Neuronal stem cell (in vitro differentiated cells): ENCODE data around the gene NAV1.

Experiments used
- DNase-seq: peaks from one replicate; pipeline ENCODE4 v3.0.0-alpha.2; 2013; ENCODE audit warnings: low spot score
- H2AFZ ChIP-seq: one replicate; pipeline ENCODE4 v1.6.1; 2013; ENCODE audit warnings: mild to moderate bottlenecking, low read length, inconsistent platforms
- H2AK5ac ChIP-seq: 2 replicates; pipeline ENCODE4 v1.6.1; 2013; ENCODE audit warnings: low read depth, mild to moderate bottlenecking, inconsistent platforms, low read length, moderate library complexity, mixed read lengths
- H2BK120ac ChIP-seq: 2 replicates; pipeline ENCODE4 v1.6.1; 2013; ENCODE audit warnings: low read depth, mild to moderate bottlenecking, inconsistent platforms, low read length, moderate library complexity, mixed read lengths
- H2BK12ac ChIP-seq: one replicate; pipeline ENCODE4 v1.6.1; 2013; ENCODE audit warnings: low read length, inconsistent platforms
- H2BK15ac ChIP-seq: 2 replicates; pipeline ENCODE4 v1.6.1; 2013; ENCODE audit warnings: mild to moderate bottlenecking, low read length, inconsistent platforms, mixed read lengths
- H2BK5ac ChIP-seq: one replicate; pipeline ENCODE4 v1.6.1; 2013; ENCODE audit warnings: inconsistent platforms, mild to moderate bottlenecking, low read length, moderate library complexity
- H3K14ac ChIP-seq: one replicate; pipeline ENCODE4 v1.6.1; 2013; ENCODE audit warnings: low read length, inconsistent platforms
- H3K18ac ChIP-seq: 2 replicates; pipeline ENCODE4 v1.6.1; 2013; ENCODE audit warnings: low read length, inconsistent platforms
- H3K23ac ChIP-seq: 2 replicates; pipeline ENCODE4 v1.6.1; 2013; ENCODE audit warnings: low read depth, mild to moderate bottlenecking, mixed read lengths, low read length, inconsistent platforms; ENCODE audit not compliant: poor library complexity
- H3K27ac ChIP-seq: replicated peaks from 3 replicates; pipeline ENCODE4 v1.5.1; 2013; ENCODE audit warnings: low read length, inconsistent platforms
- H3K27me3 ChIP-seq, 3 experiments: 2 replicates each; pipeline ENCODE4 v1.6.1; 2013; ENCODE audit warnings: low read length in 3 of 3, mild to moderate bottlenecking in 2 of 3, inconsistent platforms in 1 of 3, low read depth in 1 of 3, mixed read lengths in 1 of 3, moderate library complexity in 1 of 3; ENCODE audit not compliant: control insufficient read depth in 3 of 3, insufficient read depth in 3 of 3
- H3K36me3 ChIP-seq, 2 donors: replicated peaks in 1 of 2; 2 replicates each; pipeline ENCODE4 v1.6.1; 2013; ENCODE audit warnings: low read length in 2 of 2; ENCODE audit not compliant: control insufficient read depth in 2 of 2, insufficient read depth in 2 of 2
- H3K4ac ChIP-seq: 2 replicates; pipeline ENCODE4 v1.6.1; 2013; ENCODE audit warnings: inconsistent platforms, mild to moderate bottlenecking, low read length, moderate library complexity
- H3K4me1 ChIP-seq, 2 donors: 1 replicate in 1 of 2; 2 replicates in 1 of 2; pipeline ENCODE4 v1.6.1; 2013; ENCODE audit warnings: low read length in 2 of 2, low read depth in 1 of 2; ENCODE audit not compliant: control insufficient read depth in 2 of 2, insufficient read depth in 1 of 2
- H3K4me2 ChIP-seq: one replicate; pipeline ENCODE4 v1.6.1; 2013; ENCODE audit warnings: mild to moderate bottlenecking, low read length, inconsistent platforms; ENCODE audit not compliant: insufficient read depth, poor library complexity, severe bottlenecking
- H3K4me3 ChIP-seq, 2 donors: 2 replicates each; pipeline ENCODE4 v1.5.1; 2013; ENCODE audit warnings: low read length in 2 of 2, mild to moderate bottlenecking in 2 of 2, inconsistent platforms in 1 of 2, moderate library complexity in 1 of 2
- H3K79me1 ChIP-seq: one replicate; pipeline ENCODE4 v1.6.1; 2013; ENCODE audit warnings: low read depth, mild to moderate bottlenecking, inconsistent platforms, low read length, moderate library complexity
- H3K9ac ChIP-seq: one replicate; pipeline ENCODE4 v1.6.1; 2013; ENCODE audit warnings: mild to moderate bottlenecking, low read depth, low read length, inconsistent platforms; ENCODE audit not compliant: poor library complexity
- H3K9me3 ChIP-seq, 2 donors: replicated peaks in 1 of 2; 2 replicates each; pipeline versions ENCODE3 to v1.6.1; 2013; ENCODE audit warnings: low read length in 2 of 2, mild to moderate bottlenecking in 2 of 2, inconsistent platforms in 1 of 2, low read depth in 1 of 2, mixed read lengths in 1 of 2, moderate library complexity in 1 of 2; ENCODE audit not compliant: control insufficient read depth in 2 of 2, insufficient read depth in 1 of 2
- H4K8ac ChIP-seq: one replicate; pipeline ENCODE4 v1.6.1; 2013; ENCODE audit warnings: low read depth, mild to moderate bottlenecking, inconsistent platforms, low read length, moderate library complexity
- H4K91ac ChIP-seq: one replicate; pipeline ENCODE4 v1.6.1; 2013; ENCODE audit warnings: low read length, low read depth, mild to moderate bottlenecking, inconsistent platforms; ENCODE audit not compliant: poor library complexity
- WGBS, 2 donors: extraction: QIAGEN DNeasy Blood & Tissue Kit; methylation state at CpG; one replicate each; pipeline ENCODE4 v1.1.7; 2013; ENCODE audit warnings: missing lambda C conversion rate in 2 of 2, mixed read lengths in 1 of 2; ENCODE audit not compliant: insufficient read length in 2 of 2, insufficient replicate concordance in 1 of 2; ENCODE audit errors: extremely low coverage in 2 of 2; 5-methylcytosine and 5-hydroxymethylcytosine counted together

The NAV1 gene

DNA sequence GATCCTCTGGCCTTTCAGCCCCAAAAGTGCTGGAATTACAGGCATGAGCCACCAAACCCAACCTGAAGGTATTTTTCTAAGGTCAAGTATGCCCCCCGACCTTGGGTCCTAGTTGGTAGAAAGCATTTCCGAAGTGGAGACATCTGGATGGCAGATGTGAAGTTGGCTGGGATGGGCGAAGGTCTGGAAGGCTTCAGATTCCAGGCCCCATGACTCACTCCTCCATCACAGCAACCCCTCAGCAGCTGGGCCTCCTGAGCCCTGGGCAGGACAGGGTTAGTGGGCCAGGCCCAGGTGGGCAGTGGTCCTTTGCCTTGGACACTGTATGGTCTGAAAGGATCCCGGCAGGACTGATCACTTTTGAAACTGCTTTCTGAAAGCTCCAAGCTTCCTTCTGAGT lies 23.3 kb downstream of the NAV1 start:
- Histone ChIP-seq H3K27ac (no peak overlapping the region), H2BK15ac (no peak overlapping the region), H3K4me1 (peaks cover 4 to 5% of the 10 kb centered on the region in 2 donors), H4K91ac (no peak overlapping the region), H3K36me3 (no peaks in the 10 kb centered on the region), H4K8ac (no peak overlapping the region), H3K4me3 (no peak overlapping the region), H2BK5ac (no peak overlapping the region), H3K9me3 (no peaks in the 10 kb centered on the region), H3K18ac (no peak overlapping the region), H3K4ac (no peak overlapping the region), H2AK5ac (no peak overlapping the region), H3K79me1 (peaks cover 3% of the 10 kb centered on the region), H3K27me3 (peaks cover 0 to 2% (median 0%) of the 10 kb centered on the region in 3 experiments), H3K4me2 (no peak overlapping the region), H2BK120ac (no peak overlapping the region), H2AFZ (no peak overlapping the region), H3K9ac (no peak overlapping the region), H3K14ac (no peak overlapping the region), H3K23ac (no peak overlapping the region), H2BK12ac (no peak overlapping the region)
- no CpG with 5 or more reads among the region's 4 CpGs for WGBS, 2 donors
- DNase-seq, result no peak

- peak overlapping the region; percentile 48 for H2AK5ac ChIP-seq
- no peak overlapping the region for H3K23ac ChIP-seq
- H3K4me1 ChIP-seq, result peaks cover 4 to 5% of the 10 kb centered on the region in 2 donors
- H2BK15ac ChIP-seq, result no peak overlapping the region
- H3K27me3 ChIP-seq, result peaks cover 0 to 2% (median 0%) of the 10 kb centered on the region in 3 experiments
- no peak overlapping the region for H3K4ac ChIP-seq
- H3K9ac ChIP-seq, result no peak overlapping the region
- no peak overlapping the region for H3K4me2 ChIP-seq
- DNase-seq, result no peak
- H2BK5ac ChIP-seq, result no peak overlapping the region
- no peak overlapping the region for H3K4me3 ChIP-seq
- WGBS, 2 donors, result no CpG with 5 or more reads among the region's 18 CpGs
- no peak overlapping the region for H2AFZ ChIP-seq
- no peak overlapping the region for H2BK12ac ChIP-seq
- no peak overlapping the region for H3K14ac ChIP-seq
- H3K27ac ChIP-seq, result no peak overlapping the region
- H3K18ac ChIP-seq, result no peak overlapping the region
- H4K91ac ChIP-seq, result no peak overlapping the region
- H3K36me3 ChIP-seq, result no peaks in the 10 kb centered on the region
- no peak overlapping the region for H2BK120ac ChIP-seq
- peaks cover 3% of the 10 kb centered on the region for H3K79me1 ChIP-seq
- no peaks in the 10 kb centered on the region for H3K9me3 ChIP-seq
- H4K8ac ChIP-seq, result no peak overlapping the region
Observed at GRCh38 chr1:201562659-201563405, 23.9 kb downstream of the NAV1 start.

- peak overlapping the region; percentile 48 for H2AK5ac ChIP-seq
- H2BK120ac ChIP-seq, result no peak overlapping the region
- no peak overlapping the region for H3K14ac ChIP-seq
- H2BK12ac ChIP-seq, result no peak overlapping the region
- H3K4me2 ChIP-seq, result no peak overlapping the region
- no peak overlapping the region for H2BK15ac ChIP-seq
- H4K91ac ChIP-seq, result no peak overlapping the region
- H3K36me3 ChIP-seq, result no peaks in the 10 kb centered on the region
- no peak overlapping the region for H3K27ac ChIP-seq
- H3K9me3 ChIP-seq, result no peaks in the 10 kb centered on the region
- no peak overlapping the region for H4K8ac ChIP-seq
- no peak overlapping the region for H3K9ac ChIP-seq
- no peak for DNase-seq
- H3K79me1 ChIP-seq, result peaks cover 3% of the 10 kb centered on the region
- peaks cover 0 to 2% (median 0%) of the 10 kb centered on the region in 3 experiments for H3K27me3 ChIP-seq
- peaks cover 4 to 5% of the 10 kb centered on the region in 2 donors for H3K4me1 ChIP-seq
- WGBS, 2 donors, result no CpG with 5 or more reads among the region's 2 CpGs
- no peak overlapping the region for H3K18ac ChIP-seq
- H3K4me3 ChIP-seq, result no peak overlapping the region
- H2BK5ac ChIP-seq, result no peak overlapping the region
- no peak overlapping the region for H2AFZ ChIP-seq
- H3K23ac ChIP-seq, result no peak overlapping the region
- no peak overlapping the region for H3K4ac ChIP-seq
Observed at GRCh38 chr1:201563406-201563780, 24.5 kb downstream of the NAV1 start.

- H3K9me3 ChIP-seq, result no peaks in the 10 kb centered on the region
- H3K23ac ChIP-seq, result no peak overlapping the region
- no peak overlapping the region for H2BK15ac ChIP-seq
- H2AFZ ChIP-seq, result no peak overlapping the region
- H4K8ac ChIP-seq, result no peak overlapping the region
- WGBS, 2 donors, result no CpG with 5 or more reads among the region's 3 CpGs
- no peak overlapping the region for H3K4me3 ChIP-seq
- H3K4me2 ChIP-seq, result no peak overlapping the region
- H3K9ac ChIP-seq, result no peak overlapping the region
- no peak overlapping the region for H3K14ac ChIP-seq
- no peak for DNase-seq
- H4K91ac ChIP-seq, result no peak overlapping the region
- H3K4me1 ChIP-seq, result peaks cover 4 to 5% of the 10 kb centered on the region in 2 donors
- H2AK5ac ChIP-seq, result no peak overlapping the region
- no peak overlapping the region for H3K4ac ChIP-seq
- peaks cover 0 to 2% (median 0%) of the 10 kb centered on the region in 3 experiments for H3K27me3 ChIP-seq
- no peak overlapping the region for H2BK5ac ChIP-seq
- H2BK12ac ChIP-seq, result no peak overlapping the region
- no peak overlapping the region for H2BK120ac ChIP-seq
- H3K18ac ChIP-seq, result no peak overlapping the region
- H3K79me1 ChIP-seq, result peaks cover 3% of the 10 kb centered on the region
- H3K36me3 ChIP-seq, result no peaks in the 10 kb centered on the region
- no peak overlapping the region for H3K27ac ChIP-seq
Observed at GRCh38 chr1:201563941-201564340, 25.0 kb downstream of the NAV1 start.
